Measurements from ENCODE around the gene KRTAP5-1. TPM values are rescaled to one million over a fixed set of nuclear protein-coding genes. Genes with fewer than 3 reads are reported as not detected.

The KRTAP5-1 gene
- total RNA-seq, 1 experiment from 2014 or later = not detected

- no peaks in the 10 kb centered on the region for H4K20me1 ChIP-seq (ENCODE audit: insufficient read depth)
- RAD21 ChIA-PET (ENCODE audit: low non-redundant PET in 1 of 2, low total read pairs in 2 of 2, uncharacterized antibody in 2 of 2, unreplicated experiment in 2 of 2) = interaction anchor here (0.9 to 3.2 kb wide), 2 partner anchors 25 to 26 kb away, joined by 5 to 22 read pairs; no protein-coding TSS in a partner anchor
- BruUV-seq (replicated peaks) = TSS peak; percentile 93
- TF ChIP-seq SP1 (IDR thresholded peaks at IDR 0.05; ENCODE audit: low read depth) (no peak), POLR2AphosphoS5 (IDR thresholded peaks at IDR 0.05; ENCODE audit: low read depth, low read length) (peak; percentile 88; the same call in 1 of the 2 replicates), EGR1 (IDR thresholded peaks at IDR 0.05; ENCODE audit: low read depth) (no peak), YY1 (IDR thresholded peaks at IDR 0.05; ENCODE audit: extremely low read depth, insufficient replicate concordance, low read depth, low read length) (peak; percentile 50), POLR2A (IDR thresholded peaks at IDR 0.05; ENCODE audit: borderline replicate concordance, extremely low read depth, insufficient read depth, insufficient read length) (peak; percentile 44)
- no peaks in the 10 kb centered on the region for H3K36me3 ChIP-seq (ENCODE audit: control insufficient read depth in 1 of 2, insufficient read depth in 2 of 2, low read length in 2 of 2)
- CTCF ChIA-PET = interaction anchor here (0.8 to 5.2 kb wide), 3 partner anchors 10 to 47 kb away, joined by 3 to 133 read pairs (median 5); no protein-coding TSS in a partner anchor
- no peaks in the 10 kb centered on the region for H3K27me3 ChIP-seq (ENCODE audit: insufficient read depth, low read length)
- peak; percentile 60 for ATAC-seq
- peak overlapping the region; percentile 54 for H2AFZ ChIP-seq (ENCODE audit: low read depth, low read length, poor library complexity, severe bottlenecking)
- POLR2A ChIA-PET = interaction anchor here (0.9 to 2.1 kb wide), 6 partner anchors 10 to 47 kb away, joined by 3 to 11 read pairs (median 4); no protein-coding TSS in a partner anchor
- H3K79me2 ChIP-seq (ENCODE audit: insufficient read depth, low read length) = no peaks in the 10 kb centered on the region
- peak overlapping the region; percentile 98 for H3K4me2 ChIP-seq (ENCODE audit: low read length)
- no peaks in the 10 kb centered on the region for H3K9me3 ChIP-seq (ENCODE audit: control insufficient read depth in 1 of 2, insufficient read depth in 1 of 2, low read depth in 1 of 2, low read length in 2 of 2)
- H3K4me1 ChIP-seq (ENCODE audit: control insufficient read depth in 1 of 2, insufficient read depth in 2 of 2, low read length in 2 of 2) = peaks cover 17 to 37% of the 10 kb centered on the region in 2 experiments
- peak overlapping the region; percentile 50 to 62 for H3K4me3 ChIP-seq (replicated peaks in 1 of 2; ENCODE audit: low read depth in 1 of 2, low read length in 2 of 2)
- peak; percentile 62 for DNase-seq (ENCODE audit: low read depth, low spot score)
- H3K9me2 ChIP-seq (ENCODE audit: insufficient read depth) = no peaks in the 10 kb centered on the region
- intact Hi-C loops (cut with micrococcal nuclease) = no loop called here
- H3K27ac ChIP-seq (ENCODE audit: low read depth, low read length) = peak overlapping the region; percentile 63
- H3K9ac ChIP-seq (ENCODE audit: low read length) = peak overlapping the region; percentile 62
Measured at GRCh38 chr11:1548221-1549070, 36.6 kb downstream of the KRTAP5-1 start.

GRCh38 chr11:1547467-1548098 is 37.5 kb downstream of the KRTAP5-1 start:
- Histone ChIP-seq H3K4me2 (ENCODE audit: low read length) (peak overlapping the region; percentile 98), H3K27ac (ENCODE audit: low read depth, low read length) (peak overlapping the region; percentile 88), H3K9me3 (ENCODE audit: control insufficient read depth in 1 of 2, insufficient read depth in 1 of 2, low read depth in 1 of 2, low read length in 2 of 2) (no peaks in the 10 kb centered on the region), H3K79me2 (ENCODE audit: insufficient read depth, low read length) (no peaks in the 10 kb centered on the region), H3K36me3 (ENCODE audit: control insufficient read depth in 1 of 2, insufficient read depth in 2 of 2, low read length in 2 of 2) (no peaks in the 10 kb centered on the region), H3K27me3 (ENCODE audit: insufficient read depth, low read length) (no peaks in the 10 kb centered on the region), H3K4me1 (ENCODE audit: control insufficient read depth in 1 of 2, insufficient read depth in 2 of 2, low read length in 2 of 2) (peaks cover 17 to 37% of the 10 kb centered on the region in 2 experiments), H4K20me1 (ENCODE audit: insufficient read depth) (no peaks in the 10 kb centered on the region), H3K4me3 (replicated peaks in 1 of 2; ENCODE audit: low read depth in 1 of 2, low read length in 2 of 2) (peak overlapping the region; percentile 50 to 62), H3K9ac (ENCODE audit: low read length) (peak overlapping the region; percentile 62), H2AFZ (ENCODE audit: low read depth, low read length, poor library complexity, severe bottlenecking) (peak overlapping the region; percentile 58), H3K9me2 (ENCODE audit: insufficient read depth) (no peaks in the 10 kb centered on the region)
- DNase-seq (ENCODE audit: low read depth, low spot score) = no peak
- CTCF ChIA-PET = interaction anchor here (0.8 to 5.2 kb wide), 12 partner anchors 8 to 609 kb away, joined by 3 to 133 read pairs (median 5); no protein-coding TSS in a partner anchor
- POLR2A ChIA-PET = interaction anchor here (0.9 to 2.1 kb wide), 7 partner anchors 11 to 48 kb away, joined by 3 to 18 read pairs (median 4); no protein-coding TSS in a partner anchor
- TF ChIP-seq POLR2A (IDR thresholded peaks at IDR 0.05; ENCODE audit: borderline replicate concordance, extremely low read depth, insufficient read depth, insufficient read length) (no peak), FOSL1 (IDR thresholded peaks at IDR 0.05; ENCODE audit: low read depth) (no peak), SRF (IDR thresholded peaks at IDR 0.05; ENCODE audit: low read depth) (no peak), ZNF274 (IDR thresholded peaks at IDR 0.05; ENCODE audit: low read depth, low read length) (no peak), SP1 (IDR thresholded peaks at IDR 0.05; ENCODE audit: low read depth) (no peak), CBX3 (IDR thresholded peaks at IDR 0.05; ENCODE audit: low read depth) (no peak), MAX (IDR thresholded peaks at IDR 0.05) (no peak), YY1 (IDR thresholded peaks at IDR 0.05; ENCODE audit: extremely low read depth, insufficient replicate concordance, low read depth, low read length) (no peak), EZH2 (IDR thresholded peaks at IDR 0.05) (no peak)
- RAD21 ChIA-PET (ENCODE audit: low non-redundant PET in 1 of 2, low total read pairs in 2 of 2, uncharacterized antibody in 2 of 2, unreplicated experiment in 2 of 2) = interaction anchor here (0.9 to 3.2 kb wide), 3 partner anchors 26 kb away, joined by 5 to 22 read pairs (median 22); no protein-coding TSS in a partner anchor
- ATAC-seq = peak; percentile 24
- TSS peak; percentile 76 for BruUV-seq (replicated peaks)
- intact Hi-C loops (cut with micrococcal nuclease) = loop anchor here (2.0 kb wide), 1 partner anchor 285 kb away; no protein-coding TSS in a partner anchor

All from HCT116 (cell line).